GM12878 (cell line): ENCODE data around the gene DLX3.

Experiments used
- EZH2 ChIP-seq: IDR thresholded peaks from 2 replicates; pipeline ENCODE4 v1.6.1; 2012; ENCODE audit warnings: low read depth, mild to moderate bottlenecking, control low read depth, inconsistent platforms, low read length, borderline replicate concordance; ENCODE audit not compliant: control insufficient read depth
- FOXM1 ChIP-seq: IDR thresholded peaks from 2 replicates; pipeline ENCODE4 v1.6.1; 2012; ENCODE audit warnings: low read depth, mild to moderate bottlenecking, inconsistent platforms, low read length, moderate library complexity
- JUND ChIP-seq: IDR thresholded peaks from 2 replicates; pipeline ENCODE4 v1.6.1; 2012; ENCODE audit warnings: low read depth, mild to moderate bottlenecking, low read length, improper control_type of control experiment, moderate library complexity
- TF ChIP-seq, protein P1 (sequence below): IDR thresholded peaks from 2 replicates; pipeline ENCODE4 v1.6.1; 2012; ENCODE audit warnings: low read depth, low read length, improper control_type of control experiment

DNA sequence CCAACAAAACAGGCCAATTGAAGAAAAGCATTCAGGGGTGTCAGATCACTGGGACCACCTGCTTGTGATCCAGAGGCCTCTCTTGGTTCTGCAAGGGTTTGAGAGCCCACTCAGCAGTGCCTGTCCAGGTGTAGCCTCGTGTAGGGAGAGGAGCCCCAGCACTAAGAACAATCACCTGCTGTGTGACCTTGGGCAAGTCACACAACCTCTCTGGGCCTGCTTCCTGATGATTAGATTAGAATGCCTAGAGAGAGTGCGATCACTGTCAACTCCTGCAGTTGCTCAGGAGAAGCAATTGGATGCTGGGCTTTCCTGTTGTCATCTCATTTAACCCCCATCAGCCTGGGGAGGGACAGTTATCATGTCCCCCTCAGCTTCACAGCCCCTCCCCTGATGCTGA, 10.2 kb downstream of the DLX3 start:
- TF ChIP-seq JUND (no peak), FOXM1 (no peak), EZH2 (no peak)
- TF ChIP-seq, protein P1, sequence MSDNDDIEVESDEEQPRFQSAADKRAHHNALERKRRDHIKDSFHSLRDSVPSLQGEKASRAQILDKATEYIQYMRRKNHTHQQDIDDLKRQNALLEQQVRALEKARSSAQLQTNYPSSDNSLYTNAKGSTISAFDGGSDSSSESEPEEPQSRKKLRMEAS, result no peak
